H1 (cell line): ENCODE measurements around the gene MARS1. TPM values are rescaled to one million over a fixed set of nuclear protein-coding genes. Genes with fewer than 3 reads are reported as not detected.

Experiments used
- CTCF ChIA-PET: fragments of 300-600 bp; sonication (Branson Sonifier 250); formaldehyde crosslinking; loops from one replicate; lab custom pipeline; 2021; ENCODE audit not compliant: partially characterized antibody; lab: Charles Lee
- POLR2A ChIA-PET: fragments of 300-600 bp; sonication (Branson Sonifier 250); formaldehyde crosslinking; loops from one replicate; lab custom pipeline; 2021; ENCODE audit warnings: inconsistent platforms; ENCODE audit not compliant: partially characterized antibody; lab: Charles Lee
- DNase-seq, 2 experiments: peaks; one replicate each; pipeline versions ENCODE4 v3.0.0 to v3.0.0-alpha.2; 2010 to 2022; ENCODE audit warnings: low spot score in 2 of 2, low read depth in 1 of 2, mixed read lengths in 1 of 2
- FAIRE-seq: peaks from 2 replicates; lab custom pipeline; 2011; peaks lifted over from hg19 to GRCh38; lab: Jason Lieb, UNC
- H2AFZ ChIP-seq: 2 replicates; pipeline ENCODE4 v1.8.1; 2012; ENCODE audit warnings: low read length, inconsistent platforms
- H2AK5ac ChIP-seq: 2 replicates; pipeline ENCODE4 v1.6.1; 2013; ENCODE audit warnings: low read depth, low read length
- H2BK120ac ChIP-seq: replicated peaks from 2 replicates; pipeline ENCODE3; 2013; ENCODE audit warnings: low read depth, low read length, inconsistent platforms
- H2BK12ac ChIP-seq: 2 replicates; pipeline ENCODE4 v1.6.1; 2013; ENCODE audit warnings: low read depth, low read length
- H2BK15ac ChIP-seq: 2 replicates; pipeline ENCODE4 v1.6.1; 2013; ENCODE audit warnings: low read length
- H2BK20ac ChIP-seq: 2 replicates; pipeline ENCODE4 v1.6.1; 2013; ENCODE audit warnings: low read length
- H2BK5ac ChIP-seq: 2 replicates; pipeline ENCODE4 v1.6.1; 2013; ENCODE audit warnings: low read depth, low read length
- H3K14ac ChIP-seq: 2 replicates; pipeline ENCODE4 v1.6.1; 2013; ENCODE audit warnings: inconsistent platforms; ENCODE audit not compliant: insufficient read length
- H3K18ac ChIP-seq: 2 replicates; pipeline ENCODE4 v1.6.1; 2013; ENCODE audit warnings: low read length; ENCODE audit errors: extremely low read depth
- H3K23ac ChIP-seq: 2 replicates; pipeline ENCODE4 v1.6.1; 2013; ENCODE audit warnings: inconsistent platforms; ENCODE audit not compliant: insufficient read length
- H3K23me2 ChIP-seq: 2 replicates; pipeline ENCODE4 v1.6.1; 2013; ENCODE audit warnings: low read depth, low read length
- H3K27ac ChIP-seq: 2 replicates; pipeline ENCODE4 v1.6.1; 2011; ENCODE audit warnings: low read depth, low read length, inconsistent platforms
- H3K27me3 ChIP-seq, 4 experiments: replicated peaks in 1 of 4; 1 replicate in 1 of 4; 2 replicates in 3 of 4; pipeline versions ENCODE4 v1.6.1 to v1.8.1; 2011 to 2013; ENCODE audit warnings: low read length in 3 of 4, mild to moderate bottlenecking in 3 of 4, inconsistent platforms in 2 of 4, mixed read lengths in 2 of 4, moderate library complexity in 1 of 4; ENCODE audit not compliant: control insufficient read depth in 3 of 4, insufficient read depth in 3 of 4; ENCODE audit errors: extremely low read depth in 1 of 4
- H3K36me3 ChIP-seq, 4 experiments: 2 replicates each; pipeline versions ENCODE4 v1.6.1 to v1.8.1; 2011 to 2013; ENCODE audit warnings: mild to moderate bottlenecking in 4 of 4, low read length in 3 of 4, moderate library complexity in 2 of 4, control low read depth in 1 of 4, inconsistent platforms in 1 of 4; ENCODE audit not compliant: insufficient read depth in 4 of 4, control insufficient read depth in 2 of 4
- H3K4ac ChIP-seq: replicated peaks from 2 replicates; pipeline ENCODE3; 2013; ENCODE audit warnings: low read length, low read depth, mixed read lengths, inconsistent platforms; ENCODE audit not compliant: insufficient read length
- H3K4me1 ChIP-seq, 4 experiments: replicated peaks in 1 of 4; 1 replicate in 1 of 4; 2 replicates in 3 of 4; pipeline versions ENCODE4 v1.6.1 to v1.8.1; 2011 to 2013; ENCODE audit warnings: low read length in 3 of 4, inconsistent platforms in 2 of 4, mixed read lengths in 1 of 4; ENCODE audit not compliant: insufficient read depth in 4 of 4, control insufficient read depth in 3 of 4
- H3K4me2 ChIP-seq, 2 experiments: 2 replicates each; pipeline versions ENCODE4 v1.6.1 to v1.8.1; 2011 to 2013; ENCODE audit warnings: low read depth in 2 of 2, low read length in 2 of 2, control low read depth in 1 of 2, inconsistent platforms in 1 of 2, mild to moderate bottlenecking in 1 of 2; ENCODE audit not compliant: insufficient read depth in 1 of 2
- H3K4me3 ChIP-seq, 4 experiments: fragments of 200-600, 300-600 bp in 1 of 4; sonication (generic), shearing (Covaris generic), sonication (Bioruptor Twin) in 1 of 4; 2 replicates each; pipeline versions ENCODE4 v1.5.1 to v1.8.1; 2011 to 2016; ENCODE audit warnings: low read length in 4 of 4, low read depth in 3 of 4, control low read depth in 2 of 4, inconsistent platforms in 2 of 4, mild to moderate bottlenecking in 2 of 4, mixed read lengths in 1 of 4, moderate library complexity in 1 of 4; ENCODE audit not compliant: insufficient read depth in 2 of 4; ENCODE audit errors: extremely low read depth in 1 of 4
- H3K56ac ChIP-seq: replicated peaks from 2 replicates; pipeline ENCODE3; 2013; ENCODE audit warnings: low read depth, mild to moderate bottlenecking, mixed read lengths, low read length, inconsistent platforms; ENCODE audit not compliant: insufficient read length
- H3K79me1 ChIP-seq: 2 replicates; pipeline ENCODE4 v1.6.1; 2013; ENCODE audit warnings: low read depth, low read length, control low read depth
- H3K79me2 ChIP-seq, 2 experiments: 2 replicates each; pipeline versions ENCODE4 v1.6.1 to v1.8.1; 2012 to 2013; ENCODE audit warnings: low read length in 2 of 2, mild to moderate bottlenecking in 2 of 2, inconsistent platforms in 1 of 2; ENCODE audit not compliant: insufficient read depth in 2 of 2, control insufficient read depth in 1 of 2
- H3K9ac ChIP-seq, 4 experiments: replicated peaks in 1 of 4; 1 replicate in 1 of 4; 2 replicates in 3 of 4; pipeline versions ENCODE4 v1.6.1 to v1.8.1; 2011 to 2013; ENCODE audit warnings: low read depth in 3 of 4, low read length in 3 of 4, control low read depth in 2 of 4, mild to moderate bottlenecking in 2 of 4, moderate library complexity in 2 of 4, inconsistent platforms in 1 of 4; ENCODE audit errors: extremely low read depth in 1 of 4
- H3K9me3 ChIP-seq, 2 experiments: 2 replicates each; pipeline versions ENCODE4 v1.6.1 to v1.8.1; 2012 to 2013; ENCODE audit warnings: mild to moderate bottlenecking in 2 of 2, moderate library complexity in 2 of 2, control low read depth in 1 of 2, inconsistent platforms in 1 of 2, low read depth in 1 of 2, low read length in 1 of 2, mixed read lengths in 1 of 2; ENCODE audit not compliant: insufficient read depth in 2 of 2
- H4K20me1 ChIP-seq, 2 experiments: replicated peaks in 1 of 2; 2 replicates each; pipeline versions ENCODE3 to v1.8.1; 2011 to 2013; ENCODE audit warnings: inconsistent platforms in 2 of 2, low read length in 2 of 2, mild to moderate bottlenecking in 1 of 2; ENCODE audit not compliant: insufficient read depth in 2 of 2, control insufficient read depth in 1 of 2
- H4K5ac ChIP-seq: 2 replicates; pipeline ENCODE4 v1.6.1; 2013; ENCODE audit warnings: low read length, low read depth, mixed read lengths, inconsistent platforms; ENCODE audit not compliant: insufficient read length
- H4K8ac ChIP-seq: 2 replicates; pipeline ENCODE4 v1.8.0; 2013; ENCODE audit warnings: mild to moderate bottlenecking, moderate library complexity, low read length, inconsistent platforms; ENCODE audit not compliant: insufficient read depth; ENCODE audit errors: extremely low read depth
- H4K91ac ChIP-seq: replicated peaks from 2 replicates; pipeline ENCODE3; 2013; ENCODE audit warnings: low read length, mixed read lengths, inconsistent platforms; ENCODE audit not compliant: insufficient read length
- BACH1 ChIP-seq: IDR thresholded peaks from 2 replicates; pipeline ENCODE4 v1.6.1; 2012; ENCODE audit warnings: low read length, improper control_type of control experiment
- EP300 ChIP-seq, 2 experiments: IDR thresholded peaks; 1 replicate in 1 of 2; 2 replicates in 1 of 2; pipeline ENCODE4 v1.6.1; 2011 to 2012; ENCODE audit warnings: low read depth in 2 of 2, low read length in 2 of 2, mild to moderate bottlenecking in 2 of 2, borderline replicate concordance in 1 of 2, inconsistent platforms in 1 of 2, moderate library complexity in 1 of 2
- HDAC2 ChIP-seq, 2 experiments: fragments of 300-600 bp in 1 of 2; sonication (generic) in 1 of 2; IDR thresholded peaks; 2 replicates each; pipeline ENCODE4 v1.6.1; 2011 to 2012; ENCODE audit warnings: low read depth in 2 of 2, low read length in 2 of 2, mild to moderate bottlenecking in 2 of 2, moderate library complexity in 2 of 2, borderline replicate concordance in 1 of 2, inconsistent platforms in 1 of 2
- RBBP5 ChIP-seq: IDR thresholded peaks from 2 replicates; pipeline ENCODE4 v1.7.1; 2012; ENCODE audit warnings: low read depth, mild to moderate bottlenecking, inconsistent platforms, low read length, moderate library complexity, borderline replicate concordance
- RNF2 ChIP-seq: fragments of 200-900, 300-1000 bp; sonication (generic); IDR thresholded peaks from 2 replicates; pipeline ENCODE4 v1.7.1; 2016; ENCODE audit warnings: borderline replicate concordance, low read depth, mild to moderate bottlenecking, antibody characterized with exemption, low read length; ENCODE audit not compliant: poor library complexity, severe bottlenecking; ENCODE audit errors: missing control alignments
- SIN3A ChIP-seq, 2 experiments: IDR thresholded peaks in 1 of 2; conservative IDR thresholded peaks in 1 of 2; 2 replicates each; pipeline ENCODE4 v1.6.1; 2011 to 2012; ENCODE audit warnings: low read length in 2 of 2, improper control_type of control experiment in 1 of 2, low read depth in 1 of 2, mild to moderate bottlenecking in 1 of 2
- YY1 ChIP-seq: IDR thresholded peaks from 2 replicates; pipeline ENCODE4 v1.6.1; 2011; ENCODE audit warnings: low read depth, mild to moderate bottlenecking, low read length
- WGBS, 2 experiments: shearing (Covaris generic) in 1 of 2; methylation state at CpG; one replicate each; pipeline versions ENCODE4 v1.1.6 to v1.1.7; 2013 to 2015; ENCODE audit warnings: low lambda C conversion rate in 2 of 2, mixed read lengths in 2 of 2, inconsistent platforms in 1 of 2, low coverage in 1 of 2, missing lambda C conversion rate in 1 of 2; ENCODE audit not compliant: insufficient replicate concordance in 2 of 2, insufficient coverage in 1 of 2, insufficient read length in 1 of 2; ENCODE audit errors: extremely low coverage in 1 of 2, missing lambda C conversion rate in 1 of 2; 5-methylcytosine and 5-hydroxymethylcytosine counted together
- polyA plus RNA-seq, 7 experiments: library from polyadenylated mRNA; depleted of rRNA in 3 of 7; stranded (reverse) in 5 of 7; unstranded in 2 of 7; fragments of >200 nt in 5 of 7; fragments of 200-250 nt in 2 of 7; gene quantifications; 1 replicate in 5 of 7; 2 replicates in 1 of 7; 4 replicates in 1 of 7; pipeline versions ENCODE4 v1.2.1 to v1.2.3, GENCODE V29; 2011 to 2013; ENCODE audit warnings: missing spikeins in 2 of 7, mixed read lengths in 2 of 7
- total RNA-seq: library from RNA; stranded (reverse); fragmentation: NEBNext Ultra II Directional; extraction: Animal tissue kit (Norgen Biotek cat#: 25700); gene quantifications from 2 replicates; pipeline ENCODE4 v1.2.1, GENCODE V29; 2021
- TF ChIP-seq, protein P1 (sequence below): IDR thresholded peaks from 2 replicates; pipeline ENCODE4 v1.6.1; 2012; ENCODE audit warnings: inconsistent platforms

MARS1 gene
- total and polyA plus RNA-seq, 2 of the 8 experiments (the other 6 are each of a cell fraction or from before 2014, with no cell fraction given) = 194 to 407 TPM

DNA sequence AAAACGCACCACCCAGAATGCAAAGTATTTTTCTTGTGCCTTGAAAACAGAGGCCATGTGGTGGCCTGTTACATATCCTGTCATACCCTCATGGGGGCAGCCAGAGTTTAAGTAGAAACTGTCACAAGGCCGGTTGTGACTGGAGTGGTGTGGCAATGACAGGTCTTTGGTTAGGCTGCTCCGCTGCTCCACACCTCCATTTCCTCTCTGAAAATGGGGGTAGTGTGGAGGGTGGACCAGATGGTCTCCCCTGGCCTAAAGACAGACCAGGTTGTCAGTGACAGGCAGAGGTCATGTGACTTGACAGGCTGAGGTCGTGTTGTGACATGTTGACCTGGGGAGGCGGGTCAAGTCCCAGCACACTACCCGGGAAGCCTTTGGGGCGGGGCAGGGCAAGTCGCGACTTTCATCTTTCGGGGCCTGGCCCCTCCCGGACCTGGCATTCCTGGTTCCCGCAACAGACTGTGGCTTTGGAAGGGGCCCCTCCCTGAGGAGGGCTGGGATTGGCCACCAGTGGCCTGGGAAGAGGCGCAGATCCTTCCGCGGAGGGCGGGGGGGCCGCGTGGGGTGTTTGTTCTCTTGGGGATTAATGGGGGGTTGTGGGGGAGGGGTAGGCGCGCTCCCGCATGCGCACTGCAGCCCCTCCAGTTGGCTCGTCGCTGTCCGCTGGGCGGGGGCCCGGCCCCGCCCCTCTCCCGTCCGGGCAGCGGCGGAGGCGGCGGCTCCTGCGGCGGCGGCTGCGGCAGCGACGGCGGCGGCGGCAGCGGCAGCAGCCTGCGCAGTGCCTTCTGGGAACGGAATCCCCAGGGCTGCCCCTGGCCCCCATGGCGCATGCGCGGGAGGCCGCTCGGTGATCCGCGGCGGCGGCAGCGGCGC is 34.4 kb downstream of the MARS1 start, which contains the start of gene MBD6:
MBD6 (plus strand) TSS at position 814 of the 876 bp plus-strand sequence. CDS start 1,480 bp downstream, outside the sequence.
- peaks cover 0 to 28% of the 10 kb centered on the region in 2 experiments; a peak in 2 of 4 replicates for H3K79me2 ChIP-seq
- peak within 1 kb of the TSS; percentile 7; the same call in 1 of the 2 replicates for H4K8ac ChIP-seq
- CTCF ChIA-PET = interaction anchor here (1.0 kb wide), 1 partner anchor 10 kb away, joined by 3 read pairs; no protein-coding TSS in a partner anchor
- WGBS, 2 experiments = 4% methylated on average over 28 of the region's 57 CpGs; no CpG with 5 or more reads in 1 of the 2 experiments
- peaks cover 6 to 30% (median 7%) of the 10 kb centered on the region in 4 experiments for H3K36me3 ChIP-seq
- peak within 1 kb of the TSS; percentile 84 for H3K4ac ChIP-seq
- peaks cover 7 to 19% of the 10 kb centered on the region in 2 experiments for H4K20me1 ChIP-seq
- H2BK120ac ChIP-seq = peak within 1 kb of the TSS; percentile 15
- peaks cover 8 to 24% (median 14%) of the 10 kb centered on the region in 4 experiments for H3K4me1 ChIP-seq
- H4K5ac ChIP-seq = peak within 1 kb of the TSS; percentile 87
- peak within 1 kb of the TSS; percentile 42 for H3K56ac ChIP-seq
- DNase-seq (peak in 1 of 2 experiments; percentile 89), FAIRE-seq (no peak)
- no peaks in the 10 kb centered on the region for H3K9me3 ChIP-seq
- H3K27me3 ChIP-seq = no peaks in the 10 kb centered on the region
- H2BK20ac ChIP-seq = no peak within 1 kb of the TSS
- no peak within 1 kb of the TSS for H2BK15ac ChIP-seq
- peak within 1 kb of the TSS; percentile 61 for H2BK5ac ChIP-seq
- POLR2A ChIA-PET = interaction anchor here (1.6 to 3.0 kb wide), 4 partner anchors 8 to 67 kb away, joined by 6 to 25 read pairs (median 17); partner anchors contain the start of gene INHBE
- no peak within 1 kb of the TSS for H3K14ac ChIP-seq
- H2AK5ac ChIP-seq = 0 out of 2 replicates have a peak within 1 kb of the TSS, but pooled peaks have one; percentile 2
- no peak within 1 kb of the TSS for H4K91ac ChIP-seq
- peaks cover 19% of the 10 kb centered on the region for H3K23me2 ChIP-seq
- H3K18ac ChIP-seq = peak within 1 kb of the TSS; percentile 83
- peak within 1 kb of the TSS; percentile 7; the same call in 1 of the 2 replicates for H2BK12ac ChIP-seq
- H3K79me1 ChIP-seq = no peaks in the 10 kb centered on the region; the same call in 1 of the 2 replicates
- H3K9ac ChIP-seq = peak within 1 kb of the TSS in 3 of 4 experiments; percentile 1 to 55 (median 48); a peak in 6 of 7 replicates
- H3K27ac ChIP-seq = peak within 1 kb of the TSS; percentile 25; the same call in 1 of the 2 replicates
- no peak within 1 kb of the TSS for H2AFZ ChIP-seq
- H3K4me2 ChIP-seq = peak within 1 kb of the TSS; percentile 81 to 91
- H3K4me3 ChIP-seq = peak within 1 kb of the TSS; percentile 58 to 95 (median 83)
- H3K23ac ChIP-seq = no peak within 1 kb of the TSS
- TF ChIP-seq YY1 (peak; percentile 10; the same call in 1 of the 2 replicates), RBBP5 (peak; percentile 11; the same call in 1 of the 2 replicates), BACH1 (0 out of 2 replicates have a peak, but pooled peaks have one; percentile 42), EP300 (IDR thresholded peaks at IDR 0.05; ENCODE audit: borderline replicate concordance in 1 of 2, low read depth in 2 of 2, low read length in 2 of 2) (peak in 1 of 2 experiments; percentile 73; a peak in 1 of 3 replicates), HDAC2 (IDR thresholded peaks at IDR 0.05; ENCODE audit: borderline replicate concordance in 1 of 2, low read depth in 2 of 2, low read length in 2 of 2) (peak; percentile 65 to 100; a peak in 2 of 4 replicates), SIN3A (conservative IDR thresholded peaks at IDR 0.05 in 1 of 2, IDR thresholded peaks at IDR 0.05 in 1 of 2; ENCODE audit: low read depth in 1 of 2, low read length in 2 of 2) (peak; percentile 99 to 100), RNF2 (no peak)
- TF ChIP-seq, protein P1, sequence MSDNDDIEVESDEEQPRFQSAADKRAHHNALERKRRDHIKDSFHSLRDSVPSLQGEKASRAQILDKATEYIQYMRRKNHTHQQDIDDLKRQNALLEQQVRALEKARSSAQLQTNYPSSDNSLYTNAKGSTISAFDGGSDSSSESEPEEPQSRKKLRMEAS = peak; percentile 82
